Measurements from ENCODE around the gene ZFY.

The ZFY gene

GRCh38 chrY:2969561-2969960 lies 34.4 kb downstream of the ZFY start:
- TF ChIP-seq POLR2AphosphoS5 (IDR thresholded peaks at IDR 0.05; ENCODE audit: low read depth, low read length) (no peak), SIN3A (IDR thresholded peaks at IDR 0.05; ENCODE audit: borderline replicate concordance, insufficient read depth, low read length) (no peak), REST (IDR thresholded peaks at IDR 0.05; ENCODE audit: insufficient read depth in 1 of 2, low read depth in 2 of 2, low read length in 2 of 2) (no peak), TAF1 (IDR thresholded peaks at IDR 0.05; ENCODE audit: borderline replicate concordance, insufficient read depth, low read length) (no peak), FOXP2 (optimal IDR thresholded peaks at IDR 0.05; ENCODE audit: borderline replicate concordance, extremely low read depth, extremely low read length, insufficient read depth) (no peak)

GRCh38 chrY:2972708-2973107 lies 37.5 kb downstream of the ZFY start:
- no peak for TF ChIP-seq POLR2AphosphoS5 (IDR thresholded peaks at IDR 0.05; ENCODE audit: low read depth, low read length)
- no peak for TF ChIP-seq TAF1 (IDR thresholded peaks at IDR 0.05; ENCODE audit: borderline replicate concordance, insufficient read depth, low read length)
- TF ChIP-seq FOXP2 (optimal IDR thresholded peaks at IDR 0.05; ENCODE audit: borderline replicate concordance, extremely low read depth, extremely low read length, insufficient read depth), result no peak
- no peak for TF ChIP-seq SIN3A (IDR thresholded peaks at IDR 0.05; ENCODE audit: borderline replicate concordance, insufficient read depth, low read length)
- TF ChIP-seq REST (IDR thresholded peaks at IDR 0.05; ENCODE audit: insufficient read depth in 1 of 2, low read depth in 2 of 2, low read length in 2 of 2), result no peak

- TF ChIP-seq SIN3A (IDR thresholded peaks at IDR 0.05; ENCODE audit: borderline replicate concordance, insufficient read depth, low read length) (no peak), REST (IDR thresholded peaks at IDR 0.05; ENCODE audit: insufficient read depth in 1 of 2, low read depth in 2 of 2, low read length in 2 of 2) (no peak)
Observed at GRCh38 chrY:2973110-2973751, 38.0 kb downstream of the ZFY start.

GRCh38 chrY:2979283-2979682 lies 44.1 kb downstream of the ZFY start:
- TF ChIP-seq POLR2AphosphoS5 (IDR thresholded peaks at IDR 0.05; ENCODE audit: low read depth, low read length) (no peak), REST (IDR thresholded peaks at IDR 0.05; ENCODE audit: insufficient read depth in 1 of 2, low read depth in 2 of 2, low read length in 2 of 2) (no peak), FOXP2 (optimal IDR thresholded peaks at IDR 0.05; ENCODE audit: borderline replicate concordance, extremely low read depth, extremely low read length, insufficient read depth) (no peak), TAF1 (IDR thresholded peaks at IDR 0.05; ENCODE audit: borderline replicate concordance, insufficient read depth, low read length) (no peak), SIN3A (IDR thresholded peaks at IDR 0.05; ENCODE audit: borderline replicate concordance, insufficient read depth, low read length) (no peak)

GRCh38 chrY:2984491-2984890 lies 49.3 kb downstream of the ZFY start:
- TF ChIP-seq FOXP2 (optimal IDR thresholded peaks at IDR 0.05; ENCODE audit: borderline replicate concordance, extremely low read depth, extremely low read length, insufficient read depth) (no peak), POLR2AphosphoS5 (IDR thresholded peaks at IDR 0.05; ENCODE audit: low read depth, low read length) (no peak), SIN3A (IDR thresholded peaks at IDR 0.05; ENCODE audit: borderline replicate concordance, insufficient read depth, low read length) (no peak), REST (IDR thresholded peaks at IDR 0.05; ENCODE audit: insufficient read depth in 1 of 2, low read depth in 2 of 2, low read length in 2 of 2) (no peak), TAF1 (IDR thresholded peaks at IDR 0.05; ENCODE audit: borderline replicate concordance, insufficient read depth, low read length) (no peak)
